ENCODE results near the gene GGA1.
"Not testable (repeated sequence)": the region's sequence is repeated elsewhere in the genome, so short reads cannot be mapped to it uniquely, and the experiment has no call there.

GGA1 gene

GRCh38 chr22:37610153-37610475 lies 1.5 kb downstream of the GGA1 start:
- not testable (repeated sequence) for DNase-seq

- DNase-seq = no peak
Measured at GRCh38 chr22:37610480-37611129, 2.0 kb downstream of the GGA1 start.

DNA sequence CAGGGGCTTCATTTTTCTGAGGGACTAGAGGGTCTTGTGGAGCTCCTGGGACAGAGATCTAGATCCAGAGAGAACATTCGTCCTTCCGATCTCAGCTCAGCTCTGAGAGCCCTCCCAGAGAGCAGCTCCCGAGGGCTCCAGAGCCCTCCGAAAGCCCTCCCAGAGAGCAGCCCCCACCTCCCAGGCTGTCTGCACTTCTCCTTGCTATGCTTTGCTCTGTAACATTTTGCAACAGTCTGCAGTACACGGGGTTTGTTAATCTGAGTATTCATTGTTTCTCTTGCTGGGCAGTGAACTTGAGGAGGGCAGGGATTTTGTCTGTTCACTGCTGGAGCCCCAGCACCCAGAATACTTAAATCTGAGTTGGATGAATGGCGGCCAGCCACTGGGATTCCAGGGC lies 2.6 kb downstream of the GGA1 start:
- no peak for DNase-seq

GRCh38 chr22:37616201-37617083 lies 7.8 kb downstream of the GGA1 start:
- no peak for DNase-seq

- no peak for DNase-seq
Measured at GRCh38 chr22:37617431-37617830, 8.8 kb downstream of the GGA1 start.

DNA sequence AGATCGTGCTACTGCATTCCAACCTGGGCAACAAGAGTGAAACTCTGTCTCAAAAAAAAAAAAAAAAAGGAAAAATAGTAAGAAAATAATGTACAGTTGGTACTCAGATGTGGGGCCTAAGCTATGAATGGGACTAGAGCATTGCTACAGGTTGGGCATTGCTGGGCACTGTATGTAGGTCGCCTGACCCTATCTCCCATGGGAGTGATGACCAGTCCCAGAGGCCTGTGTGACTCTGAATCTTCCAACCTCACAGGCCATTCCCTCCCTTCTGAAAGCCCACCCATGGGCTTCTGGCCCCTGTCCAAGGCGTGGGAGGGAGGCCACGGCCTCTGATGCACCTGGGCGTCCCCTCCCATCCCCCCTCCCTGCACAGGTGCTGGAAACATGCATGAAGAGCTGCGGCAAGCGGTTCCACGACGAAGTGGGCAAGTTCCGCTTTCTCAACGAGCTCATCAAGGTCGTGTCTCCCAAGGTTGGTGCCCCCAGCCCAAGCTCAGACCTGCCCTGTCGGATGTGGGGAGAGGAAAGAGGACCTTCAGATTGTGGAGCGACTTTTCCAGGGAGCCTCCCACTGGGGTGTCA lies 9.5 kb downstream of the GGA1 start:
- no peak for DNase-seq

- DNase-seq = peak in 1 of 2 experiments; percentile 24
Measured at GRCh38 chr22:37618674-37619073, 10.0 kb downstream of the GGA1 start.

DNA sequence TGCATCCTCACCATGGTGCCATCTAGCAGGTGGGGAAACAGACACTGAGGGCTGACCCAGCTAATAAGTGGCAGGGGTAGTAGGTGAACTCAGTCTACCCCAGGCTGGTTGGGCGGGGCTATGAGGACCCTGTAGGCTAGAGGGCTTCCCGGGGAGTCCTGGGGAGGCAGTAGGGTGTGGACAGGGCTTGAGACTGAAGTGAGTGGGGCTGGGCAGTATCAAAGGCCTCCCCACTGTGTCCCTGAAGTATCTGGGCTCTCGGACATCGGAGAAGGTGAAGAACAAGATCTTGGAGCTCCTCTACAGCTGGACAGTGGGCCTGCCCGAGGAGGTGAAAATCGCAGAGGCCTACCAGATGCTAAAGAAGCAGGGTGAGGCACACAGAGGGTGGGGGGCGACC lies 11.4 kb downstream of the GGA1 start:
- no peak for DNase-seq

GRCh38 chr22:37621352-37621860 lies 12.8 kb downstream of the GGA1 start:
- DNase-seq = no peak

DNA sequence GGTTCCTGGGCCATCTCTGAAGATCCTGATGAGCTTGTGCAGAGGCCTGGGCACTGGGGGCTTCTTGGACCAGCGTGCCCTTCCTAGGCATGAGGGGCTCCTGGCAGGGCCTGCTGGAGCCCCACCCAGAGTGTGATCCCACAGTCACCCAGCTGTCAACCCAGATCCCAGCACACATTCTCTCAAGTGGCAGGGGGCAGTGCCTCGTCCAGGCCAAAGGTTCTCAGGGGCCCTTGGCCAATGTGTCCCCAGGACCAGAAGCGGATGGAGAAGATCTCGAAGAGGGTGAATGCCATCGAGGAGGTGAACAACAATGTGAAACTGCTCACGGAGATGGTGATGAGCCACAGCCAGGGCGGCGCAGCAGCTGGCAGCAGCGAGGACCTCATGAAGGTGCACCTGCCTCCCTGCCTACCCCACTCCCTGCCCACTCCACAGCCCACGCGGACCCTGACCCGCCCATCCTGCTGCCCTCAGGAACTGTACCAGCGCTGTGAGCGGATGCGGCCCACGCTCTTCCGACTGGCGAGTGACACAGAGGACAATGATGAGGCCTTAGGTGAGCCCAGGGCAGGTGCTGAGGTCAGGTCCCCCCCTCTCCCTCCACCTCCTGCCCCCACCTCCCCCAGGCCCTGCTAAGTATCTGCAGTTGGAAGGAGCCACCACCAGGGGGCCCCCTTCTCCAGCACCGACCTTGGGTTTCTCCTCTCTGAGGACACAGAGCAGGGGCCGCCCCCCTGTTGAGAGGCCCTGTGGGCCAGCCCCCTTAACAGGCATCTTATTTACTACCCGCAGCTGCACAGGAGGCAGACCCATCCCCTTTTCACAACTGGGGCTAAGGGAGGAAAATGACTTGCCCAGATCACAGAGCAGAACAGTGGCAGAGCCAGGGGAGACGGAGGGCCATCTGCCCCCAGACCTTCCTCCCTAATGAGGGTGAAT lies 14.7 kb downstream of the GGA1 start:
- DNase-seq = no peak

DNA sequence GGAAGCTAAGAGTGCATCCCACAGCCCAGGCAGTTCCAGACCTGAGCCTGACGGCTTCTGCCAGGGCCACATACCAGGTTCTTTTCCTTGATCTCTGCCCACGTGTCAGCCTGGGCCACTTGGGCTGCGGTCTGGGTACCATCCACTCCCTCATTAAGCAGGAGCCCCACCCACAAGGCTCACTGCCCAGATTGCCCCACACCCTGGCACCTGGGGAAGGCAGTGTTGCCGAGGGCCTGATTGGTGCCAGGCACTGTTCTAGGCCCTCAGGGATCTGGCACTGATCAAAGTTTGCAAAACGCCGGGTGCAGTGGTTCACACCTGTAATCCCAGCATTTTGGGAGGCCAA lies 15.4 kb downstream of the GGA1 start:
- DNase-seq = no peak

- DNase-seq = no peak
Measured at GRCh38 chr22:37624876-37625275, 16.2 kb downstream of the GGA1 start.

GRCh38 chr22:37625737-37626136 lies 17.1 kb downstream of the GGA1 start:
- no peak for DNase-seq

- DNase-seq = no peak
Measured at GRCh38 chr22:37626144-37626543, 17.5 kb downstream of the GGA1 start.

DNA sequence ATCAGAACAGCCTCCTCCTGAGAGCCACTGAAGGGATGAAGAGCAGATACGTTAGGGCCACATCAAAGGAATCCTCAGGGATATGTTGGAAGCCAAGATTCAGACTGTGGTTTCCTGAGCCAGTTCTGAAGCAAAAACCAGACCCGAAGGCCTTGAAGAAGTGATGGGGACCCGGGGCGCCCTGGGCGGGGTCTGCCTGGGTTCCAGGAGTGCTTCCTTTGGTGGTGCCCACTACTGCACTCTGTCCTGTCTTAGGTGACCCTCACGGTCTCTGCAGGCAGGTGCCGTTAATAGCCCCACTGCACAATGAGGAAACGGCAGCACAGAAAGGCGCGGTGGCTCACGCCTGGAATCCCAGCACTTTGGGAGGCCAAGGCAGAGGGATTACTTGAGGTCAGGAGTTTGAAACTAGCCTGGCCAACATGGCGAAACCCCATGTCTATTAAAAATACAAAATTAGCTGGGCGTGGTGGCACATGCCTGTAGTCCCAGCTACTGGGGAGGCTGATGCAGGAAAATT lies 18.0 kb downstream of the GGA1 start:
- no peak for DNase-seq

- DNase-seq = no peak
Measured at GRCh38 chr22:37627121-37627520, 18.5 kb downstream of the GGA1 start.

GRCh38 chr22:37627545-37627944 lies 18.9 kb downstream of the GGA1 start:
- DNase-seq = no peak

DNA sequence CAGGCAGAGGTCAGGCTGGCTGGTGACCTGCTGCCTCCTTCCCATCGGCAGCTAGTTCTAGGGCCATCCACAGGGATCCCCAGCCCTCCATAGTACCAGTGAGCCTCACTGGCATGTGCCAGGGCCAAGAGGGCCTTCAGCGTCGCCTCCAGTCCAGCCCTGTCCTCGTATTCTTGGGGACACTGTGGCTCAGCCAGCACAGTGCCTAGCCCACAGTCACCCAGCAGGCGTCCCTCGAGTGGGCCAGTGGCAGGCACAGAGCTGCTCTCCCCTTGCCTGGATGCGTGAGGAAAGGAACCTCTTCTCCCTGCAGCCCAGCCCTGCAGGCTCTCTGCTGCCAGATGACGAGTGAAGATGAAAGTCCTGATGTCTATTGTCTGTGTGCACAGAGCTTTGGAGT lies 20.2 kb downstream of the GGA1 start:
- no peak for DNase-seq

DNA sequence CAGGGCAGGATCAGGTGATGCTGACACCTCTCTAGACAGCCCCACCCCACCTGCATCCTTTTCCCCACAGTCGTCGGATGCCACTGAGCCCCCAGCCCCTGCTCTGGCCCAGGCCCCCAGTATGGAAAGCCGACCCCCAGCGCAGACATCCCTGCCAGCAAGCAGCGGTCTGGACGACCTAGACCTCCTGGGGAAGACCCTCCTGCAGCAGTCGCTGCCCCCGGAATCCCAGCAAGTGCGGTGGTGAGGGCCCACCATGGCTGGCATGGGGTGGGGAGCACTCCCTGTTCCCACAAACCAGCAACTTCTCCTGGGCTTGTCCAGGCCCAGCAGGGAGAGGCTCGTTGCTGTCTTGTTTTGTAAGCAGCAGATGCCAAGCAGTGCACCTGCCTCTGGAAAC lies 21.3 kb downstream of the GGA1 start:
- no peak for DNase-seq

DNA sequence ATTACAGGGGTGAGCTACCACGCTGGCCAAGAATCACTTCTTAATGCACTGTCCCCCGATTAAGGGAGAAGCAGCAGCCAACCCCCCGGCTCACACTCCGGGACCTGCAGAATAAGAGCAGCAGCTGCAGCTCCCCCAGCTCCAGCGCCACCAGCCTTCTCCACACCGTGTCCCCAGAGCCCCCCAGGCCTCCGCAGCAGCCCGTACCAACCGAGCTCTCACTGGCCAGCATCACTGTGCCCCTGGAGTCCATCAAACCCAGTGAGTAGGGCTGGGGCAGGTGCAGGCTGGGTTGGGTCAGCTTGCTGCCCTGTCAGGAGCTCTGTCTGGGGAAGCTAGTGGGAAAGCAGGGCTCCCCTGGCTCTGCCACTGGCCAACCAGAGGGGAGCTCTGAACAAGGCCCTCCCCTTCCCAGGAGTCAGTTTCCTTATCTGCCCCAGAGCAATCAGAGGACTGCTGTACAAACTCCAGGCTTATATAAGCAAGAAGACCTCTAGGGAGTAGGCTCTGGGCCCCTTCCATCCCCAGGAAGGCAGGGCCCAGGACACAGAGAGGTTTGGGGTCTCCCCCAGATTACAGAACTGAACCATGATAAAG lies 22.3 kb downstream of the GGA1 start:
- no peak for DNase-seq

- DNase-seq = no peak
Measured at GRCh38 chr22:37631448-37632173, 23.0 kb downstream of the GGA1 start.

Measured in cerebellar nuclear complex (tissue), 1 donor.